ENCODE data around the gene ADAMTS14.
"Not testable (repeated sequence)": the region's sequence is repeated elsewhere in the genome, so short reads cannot be mapped to it uniquely, and the experiment has no call there.

Gene ADAMTS14

GRCh38 chr10:70672165-70673042 is at the start of gene ADAMTS14:
ADAMTS14 (plus strand) TSS chr10:70672506; CDS start chr10:70672803, 297 bp downstream.
- DNase-seq (ENCODE audit: low read depth) = no peak
- H3K4me3 ChIP-seq (replicated peaks; ENCODE audit: low read depth, low read length) = peak within 1 kb of the TSS; percentile 33
- no peak for TF ChIP-seq CTCF (IDR thresholded peaks at IDR 0.05; ENCODE audit: low read length, missing control alignments)

GRCh38 chr10:70622541-70622940 is 49.8 kb upstream of the ADAMTS14 start:
- no peak for TF ChIP-seq CTCF (IDR thresholded peaks at IDR 0.05; ENCODE audit: low read length, missing control alignments)
- no peak overlapping the region for H3K4me3 ChIP-seq (replicated peaks; ENCODE audit: low read depth, low read length)
- DNase-seq (ENCODE audit: low read depth) = no peak

GRCh38 chr10:70622981-70623844 is 49.1 kb upstream of the ADAMTS14 start:
- DNase-seq (ENCODE audit: low read depth) = peak; percentile 36
- no peak for TF ChIP-seq CTCF (IDR thresholded peaks at IDR 0.05; ENCODE audit: low read length, missing control alignments)

GRCh38 chr10:70626056-70626455 is 46.2 kb upstream of the ADAMTS14 start:
- no peak for DNase-seq (ENCODE audit: low read depth)
- no peak overlapping the region for H3K4me3 ChIP-seq (replicated peaks; ENCODE audit: low read depth, low read length)
- TF ChIP-seq CTCF (IDR thresholded peaks at IDR 0.05; ENCODE audit: low read length, missing control alignments) = no peak

More at GRCh38 chr10:70622981-70623844, 49.1 kb upstream of the ADAMTS14 start:
- no peak overlapping the region for H3K4me3 ChIP-seq (replicated peaks; ENCODE audit: low read depth, low read length)

- H3K4me3 ChIP-seq (replicated peaks; ENCODE audit: low read depth, low read length) = no peak overlapping the region
- TF ChIP-seq CTCF (IDR thresholded peaks at IDR 0.05; ENCODE audit: low read length, missing control alignments) = no peak
- DNase-seq (ENCODE audit: low read depth) = no peak
Observed at GRCh38 chr10:70629338-70629737, 43.0 kb upstream of the ADAMTS14 start.

GRCh38 chr10:70631735-70632134 is 40.6 kb upstream of the ADAMTS14 start:
- H3K4me3 ChIP-seq (replicated peaks; ENCODE audit: low read depth, low read length); DNase-seq (ENCODE audit: low read depth): not testable (repeated sequence)

GRCh38 chr10:70634011-70634410 is 38.3 kb upstream of the ADAMTS14 start:
- DNase-seq (ENCODE audit: low read depth) = no peak
- no peak for TF ChIP-seq CTCF (IDR thresholded peaks at IDR 0.05; ENCODE audit: low read length, missing control alignments)
- no peak overlapping the region for H3K4me3 ChIP-seq (replicated peaks; ENCODE audit: low read depth, low read length)

- not testable (repeated sequence) for H3K4me3 ChIP-seq (replicated peaks; ENCODE audit: low read depth, low read length); DNase-seq (ENCODE audit: low read depth)
Observed at GRCh38 chr10:70634515-70634914, 37.8 kb upstream of the ADAMTS14 start.

GRCh38 chr10:70639640-70640383 is 32.5 kb upstream of the ADAMTS14 start:
- not testable (repeated sequence) for H3K4me3 ChIP-seq (replicated peaks; ENCODE audit: low read depth, low read length); DNase-seq (ENCODE audit: low read depth)

GRCh38 chr10:70643272-70643671 is 29.0 kb upstream of the ADAMTS14 start:
- DNase-seq (ENCODE audit: low read depth); H3K4me3 ChIP-seq (replicated peaks; ENCODE audit: low read depth, low read length): not testable (repeated sequence)
